Calu3 (cell line): ENCODE measurements around the gene NMNAT2. TPM values are rescaled to one million over a fixed set of nuclear protein-coding genes. Genes with fewer than 3 reads are reported as not detected.

Source experiments
- BruUV-seq: library from RNA; stranded (reverse); fragments of 400-500 nt; replicated peaks from 2 replicates; lab custom pipeline; 2021; lab: Mats Ljungman, UMichigan
- CTCF ChIA-PET: fragments of 300-600 bp; sonication (Branson Sonifier 250); formaldehyde crosslinking; loops from one replicate; lab custom pipeline; 2022; ENCODE audit warnings: antibody characterized with exemption; lab: Charles Lee
- DNase-seq: peaks from one replicate; pipeline ENCODE4 v3.0.0; 2022
- H3K27ac Mint-ChIP-seq: one replicate; pipeline ENCODE4 v1.8.0; 2022; ENCODE audit warnings: mixed read lengths; ENCODE audit not compliant: unreplicated experiment
- H3K27me3 Mint-ChIP-seq: one replicate; pipeline ENCODE4 v1.8.0; 2022; ENCODE audit warnings: mixed read lengths; ENCODE audit not compliant: unreplicated experiment
- H3K36me3 Mint-ChIP-seq: one replicate; pipeline ENCODE4 v1.8.0; 2022; ENCODE audit warnings: mild to moderate bottlenecking, moderate library complexity, mixed read lengths; ENCODE audit not compliant: insufficient read depth, unreplicated experiment
- H3K4me1 Mint-ChIP-seq: one replicate; pipeline ENCODE4 v1.8.0; 2022; ENCODE audit warnings: mild to moderate bottlenecking, low read depth, mixed read lengths; ENCODE audit not compliant: unreplicated experiment
- H3K4me3 Mint-ChIP-seq: one replicate; pipeline ENCODE4 v1.8.0; 2022; ENCODE audit warnings: mild to moderate bottlenecking, low read depth, moderate library complexity, mixed read lengths; ENCODE audit not compliant: unreplicated experiment
- H3K9me3 Mint-ChIP-seq: one replicate; pipeline ENCODE4 v1.8.0; 2022; ENCODE audit warnings: low read depth, mixed read lengths; ENCODE audit not compliant: unreplicated experiment
- CTCF ChIP-seq: fragments of 200-600 bp; IDR thresholded peaks from one replicate; pipeline ENCODE4 v1.8.0; 2022; ENCODE audit warnings: antibody characterized with exemption; ENCODE audit not compliant: unreplicated experiment
- intact Hi-C: fragments of 100-400 bp; cut with micrococcal nuclease; formaldehyde crosslinking; loops from one replicate; pipeline ENCODE4 v1.10.0; 2022; ENCODE audit not compliant: unreplicated experiment
- total RNA-seq: library from RNA; stranded (reverse); gene quantifications from 2 replicates; pipeline ENCODE4 v1.2.3, GENCODE V29; 2022

The NMNAT2 gene
- total RNA-seq, 1 experiment from 2014 or later = 0.26 TPM

- TF ChIP-seq CTCF = no peak
- Mint-ChIP-seq H3K36me3 (no peaks in the 10 kb centered on the region), H3K4me1 (no peaks in the 10 kb centered on the region), H3K9me3 (no peaks in the 10 kb centered on the region), H3K27ac (no peak overlapping the region), H3K27me3 (no peaks in the 10 kb centered on the region), H3K4me3 (no peak overlapping the region)
- intact Hi-C loops = no loop called here
- CTCF ChIA-PET = interaction anchor here (0.6 kb wide), 1 partner anchor 27 kb away, joined by 3 read pairs; no protein-coding TSS in a partner anchor
- no peak for DNase-seq
- BruUV-seq = no TSS peak
Measured at GRCh38 chr1:183300828-183301227, 117.4 kb downstream of the NMNAT2 start.

- intact Hi-C loops = no loop called here
- Mint-ChIP-seq H3K36me3 (no peaks in the 10 kb centered on the region), H3K27ac (no peak overlapping the region), H3K4me3 (no peak overlapping the region), H3K9me3 (no peaks in the 10 kb centered on the region), H3K27me3 (no peaks in the 10 kb centered on the region), H3K4me1 (no peaks in the 10 kb centered on the region)
- no peak for TF ChIP-seq CTCF
- BruUV-seq = no TSS peak
- no peak for DNase-seq
- CTCF ChIA-PET = interaction anchor here (0.6 kb wide), 1 partner anchor 27 kb away, joined by 3 read pairs; no protein-coding TSS in a partner anchor
Measured at GRCh38 chr1:183300395-183300794, 117.8 kb downstream of the NMNAT2 start.

- Mint-ChIP-seq H3K9me3 (no peaks in the 10 kb centered on the region), H3K27me3 (no peaks in the 10 kb centered on the region), H3K4me1 (no peaks in the 10 kb centered on the region), H3K4me3 (no peak overlapping the region), H3K36me3 (no peaks in the 10 kb centered on the region), H3K27ac (no peak overlapping the region)
- TF ChIP-seq CTCF = no peak
- CTCF ChIA-PET = interaction anchor here (0.6 to 0.7 kb wide), 2 partner anchors 19 to 403 kb away, joined by 4 to 6 read pairs; no protein-coding TSS in a partner anchor
- no peak for DNase-seq
- BruUV-seq = no TSS peak
- intact Hi-C loops = no loop called here
Measured at GRCh38 chr1:183296782-183297181, 121.4 kb downstream of the NMNAT2 start.

- Mint-ChIP-seq H3K27ac (no peak overlapping the region), H3K36me3 (no peaks in the 10 kb centered on the region), H3K9me3 (no peaks in the 10 kb centered on the region), H3K4me3 (no peak overlapping the region), H3K27me3 (peaks cover 2% of the 10 kb centered on the region), H3K4me1 (no peaks in the 10 kb centered on the region)
- CTCF ChIA-PET = no interaction called here
- TF ChIP-seq CTCF = no peak
- intact Hi-C loops = no loop called here
- BruUV-seq = no TSS peak
- no peak for DNase-seq
Measured at GRCh38 chr1:183295521-183295920, 122.7 kb downstream of the NMNAT2 start.
